K562 (cell line): Measurements from ENCODE around the gene TULP4. TPM values are rescaled to one million over a fixed set of nuclear protein-coding genes. Genes with fewer than 3 reads are reported as not detected.

Source experiments
- ARID2 ChIP-seq: fragments of 450-650 bp; IDR thresholded peaks from 2 replicates; pipeline ENCODE4 v1.6.1; 2017; ENCODE audit warnings: antibody characterized with exemption, mild to moderate bottlenecking
- HIVEP1 ChIP-seq: fragments of 250-450 bp; sonication (Bioruptor Pico); IDR thresholded peaks from 2 replicates; pipeline ENCODE4 v1.4.0; 2020; ENCODE audit warnings: mild to moderate bottlenecking
- ZNF436 ChIP-seq: fragments of 250-450, 450-650 bp; sonication (Bioruptor Pico); formaldehyde crosslinking; IDR thresholded peaks from 2 replicates; pipeline ENCODE4 v1.7.0; 2020; ENCODE audit warnings: mild to moderate bottlenecking
- ZNF764 ChIP-seq: fragments of 250-450 bp; sonication (Bioruptor Pico); IDR thresholded peaks from 2 replicates; pipeline ENCODE4 v1.4.0; 2020; ENCODE audit warnings: low read depth, mild to moderate bottlenecking, moderate library complexity
- polyA plus RNA-seq, 8 experiments: library from polyadenylated mRNA; depleted of rRNA in 4 of 8; stranded (reverse) in 5 of 8; unstranded in 3 of 8; fragments of >200 nt; fragmentation: Nextera tagmentation in 2 of 8; fragmentation: Illumina TruSeq in 1 of 8; extraction: Ambion mirVana in 2 of 8; extraction: Trizol in 1 of 8; gene quantifications; 2 replicates each; pipeline versions ENCODE4 v1.2.1 to v1.2.3, GENCODE V29; 2011 to 2014; ENCODE audit warnings: inconsistent platforms in 1 of 8, missing spikeins in 1 of 8
- total RNA-seq, 7 experiments: library from RNA; depleted of rRNA in 6 of 7; stranded (reverse); fragments of >200 nt in 6 of 7; fragmentation: Illumina TruSeq in 2 of 7; extraction: Trizol in 2 of 7; gene quantifications; 2 replicates each; pipeline versions ENCODE4 v1.2.1 to v1.2.3, GENCODE V29; 2011 to 2021; ENCODE audit warnings: low replicate concordance in 1 of 7
- TF ChIP-seq, protein P1 (sequence below), 2 experiments: fragments of 450-650 bp in 1 of 2; IDR thresholded peaks; 2 replicates each; pipeline ENCODE4 v1.6.1; 2011 to 2017; ENCODE audit warnings: low read depth in 2 of 2, antibody characterized with exemption in 1 of 2, borderline replicate concordance in 1 of 2, low read length in 1 of 2, mild to moderate bottlenecking in 1 of 2, mixed read lengths in 1 of 2; ENCODE audit not compliant: control insufficient read depth in 1 of 2
- TF ChIP-seq, protein P2 (sequence below): fragments of 450-650 bp; formaldehyde crosslinking; IDR thresholded peaks from 2 replicates; pipeline ENCODE4 v1.4.0; 2020; ENCODE audit warnings: mild to moderate bottlenecking
- TF ChIP-seq, protein P3 (sequence below): fragments of 250-450 bp; sonication (Bioruptor Pico); IDR thresholded peaks from 2 replicates; pipeline ENCODE4 v1.4.0; 2020; ENCODE audit warnings: mild to moderate bottlenecking, moderate library complexity, borderline replicate concordance
- TF ChIP-seq, protein P4 (sequence below), 2 experiments: fragments of 450-650 bp in 1 of 2; sonication (generic) in 1 of 2; formaldehyde crosslinking in 1 of 2; IDR thresholded peaks; 2 replicates each; pipeline versions ENCODE4 v1.7.1 to v1.9.0; 2016 to 2022; ENCODE audit warnings: inconsistent platforms in 1 of 2, mild to moderate bottlenecking in 1 of 2, missing genetic modification reagents in 1 of 2

Gene TULP4
- total and polyA plus RNA-seq, 9 of the 15 experiments (the other 6 are each of a cell fraction or from before 2014, with no cell fraction given), result 1.2 to 50.4 (median 11.0) TPM

DNA sequence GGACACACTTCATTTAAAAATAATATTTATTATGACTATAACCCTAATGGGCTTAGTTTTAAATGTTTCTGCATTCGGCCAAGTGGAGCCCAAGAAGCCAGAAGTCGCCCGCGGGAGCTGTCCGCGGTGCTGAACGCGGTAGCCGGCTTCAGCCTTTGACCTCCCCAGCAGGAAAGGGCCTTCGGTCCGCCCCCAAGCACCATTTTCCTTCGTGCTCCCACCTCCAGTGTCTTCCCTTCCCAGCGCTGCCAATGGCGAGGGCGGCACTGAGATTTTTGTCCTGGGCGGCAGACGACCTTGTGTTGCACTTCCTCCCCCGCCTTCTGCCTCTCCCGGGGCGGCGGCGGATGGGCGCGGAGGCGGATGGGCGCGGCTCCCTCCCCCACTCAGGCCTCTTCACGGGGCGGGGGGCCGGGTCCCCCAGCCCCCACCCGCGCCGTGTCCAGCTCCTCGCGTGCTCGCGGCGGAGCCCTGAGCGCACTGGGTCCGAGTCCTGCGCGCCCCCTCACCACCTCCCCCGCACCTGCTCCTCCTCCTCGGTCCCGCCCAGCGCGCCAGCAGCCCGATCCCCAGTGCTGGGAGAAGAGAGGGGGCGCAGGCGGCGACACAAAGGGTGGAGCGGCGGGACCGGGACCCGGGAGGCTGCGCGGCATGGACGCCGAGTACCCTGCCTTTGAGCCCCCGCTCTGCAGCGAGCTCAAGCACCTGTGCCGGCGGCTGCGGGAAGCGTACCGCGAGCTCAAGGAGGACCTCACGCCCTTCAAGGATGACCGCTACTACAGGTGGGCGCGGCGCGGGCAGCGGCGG is 224.0 kb downstream of the TULP4 start (continued):
- TF ChIP-seq, protein P1, sequence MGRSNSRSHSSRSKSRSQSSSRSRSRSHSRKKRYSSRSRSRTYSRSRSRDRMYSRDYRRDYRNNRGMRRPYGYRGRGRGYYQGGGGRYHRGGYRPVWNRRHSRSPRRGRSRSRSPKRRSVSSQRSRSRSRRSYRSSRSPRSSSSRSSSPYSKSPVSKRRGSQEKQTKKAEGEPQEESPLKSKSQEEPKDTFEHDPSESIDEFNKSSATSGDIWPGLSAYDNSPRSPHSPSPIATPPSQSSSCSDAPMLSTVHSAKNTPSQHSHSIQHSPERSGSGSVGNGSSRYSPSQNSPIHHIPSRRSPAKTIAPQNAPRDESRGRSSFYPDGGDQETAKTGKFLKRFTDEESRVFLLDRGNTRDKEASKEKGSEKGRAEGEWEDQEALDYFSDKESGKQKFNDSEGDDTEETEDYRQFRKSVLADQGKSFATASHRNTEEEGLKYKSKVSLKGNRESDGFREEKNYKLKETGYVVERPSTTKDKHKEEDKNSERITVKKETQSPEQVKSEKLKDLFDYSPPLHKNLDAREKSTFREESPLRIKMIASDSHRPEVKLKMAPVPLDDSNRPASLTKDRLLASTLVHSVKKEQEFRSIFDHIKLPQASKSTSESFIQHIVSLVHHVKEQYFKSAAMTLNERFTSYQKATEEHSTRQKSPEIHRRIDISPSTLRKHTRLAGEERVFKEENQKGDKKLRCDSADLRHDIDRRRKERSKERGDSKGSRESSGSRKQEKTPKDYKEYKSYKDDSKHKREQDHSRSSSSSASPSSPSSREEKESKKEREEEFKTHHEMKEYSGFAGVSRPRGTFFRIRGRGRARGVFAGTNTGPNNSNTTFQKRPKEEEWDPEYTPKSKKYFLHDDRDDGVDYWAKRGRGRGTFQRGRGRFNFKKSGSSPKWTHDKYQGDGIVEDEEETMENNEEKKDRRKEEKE (IDR thresholded peaks at IDR 0.05; ENCODE audit: borderline replicate concordance in 1 of 2, control insufficient read depth in 1 of 2, low read depth in 2 of 2, low read length in 1 of 2), result no peak
- TF ChIP-seq, protein P2, sequence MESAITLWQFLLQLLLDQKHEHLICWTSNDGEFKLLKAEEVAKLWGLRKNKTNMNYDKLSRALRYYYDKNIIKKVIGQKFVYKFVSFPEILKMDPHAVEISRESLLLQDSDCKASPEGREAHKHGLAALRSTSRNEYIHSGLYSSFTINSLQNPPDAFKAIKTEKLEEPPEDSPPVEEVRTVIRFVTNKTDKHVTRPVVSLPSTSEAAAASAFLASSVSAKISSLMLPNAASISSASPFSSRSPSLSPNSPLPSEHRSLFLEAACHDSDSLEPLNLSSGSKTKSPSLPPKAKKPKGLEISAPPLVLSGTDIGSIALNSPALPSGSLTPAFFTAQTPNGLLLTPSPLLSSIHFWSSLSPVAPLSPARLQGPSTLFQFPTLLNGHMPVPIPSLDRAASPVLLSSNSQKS, result no peak
- TF ChIP-seq ZNF764, result no peak
- no peak for TF ChIP-seq HIVEP1
- TF ChIP-seq ZNF436, result no peak
- TF ChIP-seq, protein P3, sequence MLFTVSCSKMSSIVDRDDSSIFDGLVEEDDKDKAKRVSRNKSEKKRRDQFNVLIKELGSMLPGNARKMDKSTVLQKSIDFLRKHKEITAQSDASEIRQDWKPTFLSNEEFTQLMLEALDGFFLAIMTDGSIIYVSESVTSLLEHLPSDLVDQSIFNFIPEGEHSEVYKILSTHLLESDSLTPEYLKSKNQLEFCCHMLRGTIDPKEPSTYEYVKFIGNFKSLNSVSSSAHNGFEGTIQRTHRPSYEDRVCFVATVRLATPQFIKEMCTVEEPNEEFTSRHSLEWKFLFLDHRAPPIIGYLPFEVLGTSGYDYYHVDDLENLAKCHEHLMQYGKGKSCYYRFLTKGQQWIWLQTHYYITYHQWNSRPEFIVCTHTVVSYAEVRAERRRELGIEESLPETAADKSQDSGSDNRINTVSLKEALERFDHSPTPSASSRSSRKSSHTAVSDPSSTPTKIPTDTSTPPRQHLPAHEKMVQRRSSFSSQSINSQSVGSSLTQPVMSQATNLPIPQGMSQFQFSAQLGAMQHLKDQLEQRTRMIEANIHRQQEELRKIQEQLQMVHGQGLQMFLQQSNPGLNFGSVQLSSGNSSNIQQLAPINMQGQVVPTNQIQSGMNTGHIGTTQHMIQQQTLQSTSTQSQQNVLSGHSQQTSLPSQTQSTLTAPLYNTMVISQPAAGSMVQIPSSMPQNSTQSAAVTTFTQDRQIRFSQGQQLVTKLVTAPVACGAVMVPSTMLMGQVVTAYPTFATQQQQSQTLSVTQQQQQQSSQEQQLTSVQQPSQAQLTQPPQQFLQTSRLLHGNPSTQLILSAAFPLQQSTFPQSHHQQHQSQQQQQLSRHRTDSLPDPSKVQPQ, result no peak
- TF ChIP-seq ARID2, result no peak
- TF ChIP-seq, protein P4, sequence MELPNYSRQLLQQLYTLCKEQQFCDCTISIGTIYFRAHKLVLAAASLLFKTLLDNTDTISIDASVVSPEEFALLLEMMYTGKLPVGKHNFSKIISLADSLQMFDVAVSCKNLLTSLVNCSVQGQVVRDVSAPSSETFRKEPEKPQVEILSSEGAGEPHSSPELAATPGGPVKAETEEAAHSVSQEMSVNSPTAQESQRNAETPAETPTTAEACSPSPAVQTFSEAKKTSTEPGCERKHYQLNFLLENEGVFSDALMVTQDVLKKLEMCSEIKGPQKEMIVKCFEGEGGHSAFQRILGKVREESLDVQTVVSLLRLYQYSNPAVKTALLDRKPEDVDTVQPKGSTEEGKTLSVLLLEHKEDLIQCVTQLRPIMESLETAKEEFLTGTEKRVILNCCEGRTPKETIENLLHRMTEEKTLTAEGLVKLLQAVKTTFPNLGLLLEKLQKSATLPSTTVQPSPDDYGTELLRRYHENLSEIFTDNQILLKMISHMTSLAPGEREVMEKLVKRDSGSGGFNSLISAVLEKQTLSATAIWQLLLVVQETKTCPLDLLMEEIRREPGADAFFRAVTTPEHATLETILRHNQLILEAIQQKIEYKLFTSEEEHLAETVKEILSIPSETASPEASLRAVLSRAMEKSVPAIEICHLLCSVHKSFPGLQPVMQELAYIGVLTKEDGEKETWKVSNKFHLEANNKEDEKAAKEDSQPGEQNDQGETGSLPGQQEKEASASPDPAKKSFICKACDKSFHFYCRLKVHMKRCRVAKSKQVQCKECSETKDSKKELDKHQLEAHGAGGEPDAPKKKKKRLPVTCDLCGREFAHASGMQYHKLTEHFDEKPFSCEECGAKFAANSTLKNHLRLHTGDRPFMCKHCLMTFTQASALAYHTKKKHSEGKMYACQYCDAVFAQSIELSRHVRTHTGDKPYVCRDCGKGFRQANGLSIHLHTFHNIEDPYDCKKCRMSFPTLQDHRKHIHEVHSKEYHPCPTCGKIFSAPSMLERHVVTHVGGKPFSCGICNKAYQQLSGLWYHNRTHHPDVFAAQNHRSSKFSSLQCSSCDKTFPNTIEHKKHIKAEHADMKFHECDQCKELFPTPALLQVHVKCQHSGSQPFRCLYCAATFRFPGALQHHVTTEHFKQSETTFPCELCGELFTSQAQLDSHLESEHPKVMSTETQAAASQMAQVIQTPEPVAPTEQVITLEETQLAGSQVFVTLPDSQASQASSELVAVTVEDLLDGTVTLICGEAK (IDR thresholded peaks at IDR 0.05), result peak; percentile 57; the same call in 1 of the 2 replicates
- TF ChIP-seq, protein P4 (CRISPR knock-in tag; IDR thresholded peaks at IDR 0.05), result 0 out of 2 replicates have a peak, but pooled peaks have one; percentile 40
